Astrocyte of the cerebellum (primary cell): Measurements from ENCODE around the gene CHN1.

ENCODE experiments used
- DNase-seq: peaks from one replicate; pipeline ENCODE4 v3.0.0-alpha.2; 2011; ENCODE audit warnings: low read depth
- H3K4me3 ChIP-seq: 2 replicates; pipeline ENCODE4 v1.5.1; 2011; ENCODE audit warnings: mild to moderate bottlenecking, low read depth, low read length, moderate library complexity
- CTCF ChIP-seq: IDR thresholded peaks from 2 replicates; pipeline ENCODE4 v1.5.1; 2012; ENCODE audit warnings: low read length, low read depth, moderate library complexity, mild to moderate bottlenecking; ENCODE audit errors: missing control alignments
- in situ Hi-C: cut with HindIII; loops from 2 replicates; pipeline ENCODE4 v1.10.0; 2017; ENCODE audit warnings: low sequenced_read_pairs

The CHN1 gene

GRCh38 chr2:174750923-174751441, 254.2 kb downstream of the CHN1 start:
- in situ Hi-C loops, result no loop called here
- no peak for TF ChIP-seq CTCF
- no peak overlapping the region for H3K4me3 ChIP-seq
- DNase-seq, result no peak

DNA sequence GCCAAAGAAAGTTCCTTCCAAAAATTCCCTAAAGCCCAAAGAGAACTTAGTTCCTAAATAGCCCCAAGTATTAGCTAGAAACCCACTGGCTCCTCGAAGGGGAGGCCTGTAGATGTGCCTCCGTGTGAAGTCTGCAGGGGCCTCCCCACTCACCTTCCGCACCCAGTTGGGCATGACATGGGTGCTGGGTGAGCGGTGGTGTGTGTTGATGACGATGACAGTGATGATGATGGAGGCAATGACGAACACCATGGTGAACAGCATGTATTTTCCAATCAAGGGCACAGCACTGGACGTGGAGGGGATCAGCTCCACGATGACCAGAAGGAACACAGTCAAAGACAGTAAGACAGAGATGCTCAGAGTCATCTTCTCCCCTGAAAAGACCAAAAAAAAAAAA, 255.4 kb downstream of the CHN1 start:
- no peak overlapping the region for H3K4me3 ChIP-seq
- TF ChIP-seq CTCF, result no peak
- in situ Hi-C loops, result no loop called here
- no peak for DNase-seq

DNA sequence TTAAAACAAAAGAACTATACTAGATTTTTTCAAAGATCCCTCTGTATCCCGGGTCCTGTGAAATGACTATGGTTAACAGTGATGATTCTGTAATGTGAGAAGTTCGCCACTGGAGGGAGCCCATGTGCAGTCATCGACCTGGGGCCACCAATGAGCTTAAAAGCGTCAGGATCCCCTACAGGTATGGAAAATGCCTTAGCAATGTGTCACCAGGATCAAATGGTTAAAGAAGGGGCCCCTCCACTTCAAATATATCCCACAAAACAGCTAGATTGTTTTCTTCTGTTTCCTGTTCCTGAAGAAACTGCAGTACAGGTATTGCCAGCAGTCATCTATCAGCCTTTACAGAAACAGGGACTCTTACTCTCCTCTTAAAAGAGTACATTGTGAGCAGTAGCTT, 256.2 kb downstream of the CHN1 start:
- peak; percentile 33 for DNase-seq
- TF ChIP-seq CTCF, result peak; percentile 76
- no peak overlapping the region for H3K4me3 ChIP-seq
- in situ Hi-C loops, result no loop called here
